GM18526 (cell line): ENCODE results near the gene TMEM35A.

ENCODE experiments used
- POLR2A ChIP-seq: IDR thresholded peaks from 3 replicates; pipeline ENCODE4 v1.6.1; 2011; ENCODE audit not compliant: insufficient read length; ENCODE audit errors: extremely low read depth

TMEM35A gene

GRCh38 chrX:101097546-101098453 is 19.1 kb downstream of the TMEM35A start, which contains the start of gene CENPI:
Gene CENPI, plus strand, starts transcription at chrX:101098204. Its CDS starts 2,867 bp downstream, at chrX:101101071.
- TF ChIP-seq POLR2A: peak; percentile 39

GRCh38 chrX:101108284-101108683 is 29.6 kb downstream of the TMEM35A start:
- TF ChIP-seq POLR2A: no peak

GRCh38 chrX:101117701-101118100 is 39.0 kb downstream of the TMEM35A start:
- TF ChIP-seq POLR2A: no peak

- TF ChIP-seq POLR2A: no peak
Observed at GRCh38 chrX:101136235-101136634, 57.6 kb downstream of the TMEM35A start.
